NCI-H2029 (cell line): ENCODE results near the gene SLCO4C1.
"Not testable (repeated sequence)": the region's sequence is repeated elsewhere in the genome, so short reads cannot be mapped to it uniquely, and the experiment has no call there.

ENCODE experiments used
- DNase-seq: peaks from one replicate; lab custom pipeline; 2025; lab: John Stamatoyannopoulos, UW

SLCO4C1 gene

GRCh38 chr5:102296178-102296817 is at the start of gene SLCO4C1:
SLCO4C1 (minus strand) TSS chr5:102296284; CDS start chr5:102296262, 22 bp downstream.
- DNase-seq: peak; percentile 86

DNA sequence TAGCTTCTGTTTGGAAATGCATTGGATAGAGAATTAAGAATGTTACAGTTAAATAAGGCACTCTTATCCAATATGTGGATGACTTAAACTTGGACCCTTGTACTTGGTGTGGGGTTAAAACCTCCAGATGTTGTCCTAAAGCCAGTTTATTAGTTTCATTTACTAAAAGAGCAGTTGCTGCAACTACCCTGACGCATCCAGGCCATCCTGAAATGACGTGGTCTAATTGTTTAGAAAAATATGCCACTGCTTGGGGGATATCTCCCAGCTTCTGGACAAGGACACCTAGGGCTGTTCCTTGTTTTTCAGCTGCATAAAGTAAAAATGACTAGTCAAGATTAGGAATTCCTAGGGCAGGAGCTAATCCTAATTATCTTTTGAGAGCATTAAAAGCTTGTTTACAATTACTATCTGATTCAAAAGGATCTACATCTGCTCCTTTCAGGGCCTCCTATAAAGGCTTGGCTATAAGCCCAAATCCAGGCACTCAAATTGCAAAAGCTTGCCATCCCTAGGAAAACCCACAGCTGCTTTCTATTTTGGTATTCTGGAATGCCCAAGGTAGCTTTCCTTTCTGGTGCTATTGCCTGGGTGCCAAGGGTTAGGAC is 45.7 kb upstream of the SLCO4C1 start:
- peak; percentile 74 for DNase-seq

GRCh38 chr5:102324714-102325113 is 28.6 kb upstream of the SLCO4C1 start:
- no peak for DNase-seq

GRCh38 chr5:102318801-102319200 is 22.7 kb upstream of the SLCO4C1 start:
- DNase-seq: not testable (repeated sequence)

DNA sequence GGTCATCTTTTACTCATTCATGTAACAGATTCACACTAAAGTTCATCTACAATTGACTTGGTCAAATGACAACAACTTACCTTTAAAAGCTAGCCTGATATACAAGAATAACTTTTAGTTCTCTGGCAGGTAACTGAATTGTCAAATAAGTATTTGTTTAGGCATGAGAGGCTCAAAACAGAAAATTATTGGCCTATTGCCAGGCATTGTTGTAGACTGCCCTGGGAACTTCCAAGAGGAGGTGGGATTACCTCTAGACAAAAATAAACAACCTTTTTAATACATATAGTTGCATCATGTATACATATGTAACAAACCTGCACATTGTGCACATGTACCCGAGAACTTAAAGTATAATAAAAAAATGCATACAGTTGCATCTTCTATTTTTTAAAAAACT is 18.2 kb upstream of the SLCO4C1 start:
- DNase-seq: peak; percentile 25

- DNase-seq: no peak
Measured at GRCh38 chr5:102313912-102314311, 17.8 kb upstream of the SLCO4C1 start.

DNA sequence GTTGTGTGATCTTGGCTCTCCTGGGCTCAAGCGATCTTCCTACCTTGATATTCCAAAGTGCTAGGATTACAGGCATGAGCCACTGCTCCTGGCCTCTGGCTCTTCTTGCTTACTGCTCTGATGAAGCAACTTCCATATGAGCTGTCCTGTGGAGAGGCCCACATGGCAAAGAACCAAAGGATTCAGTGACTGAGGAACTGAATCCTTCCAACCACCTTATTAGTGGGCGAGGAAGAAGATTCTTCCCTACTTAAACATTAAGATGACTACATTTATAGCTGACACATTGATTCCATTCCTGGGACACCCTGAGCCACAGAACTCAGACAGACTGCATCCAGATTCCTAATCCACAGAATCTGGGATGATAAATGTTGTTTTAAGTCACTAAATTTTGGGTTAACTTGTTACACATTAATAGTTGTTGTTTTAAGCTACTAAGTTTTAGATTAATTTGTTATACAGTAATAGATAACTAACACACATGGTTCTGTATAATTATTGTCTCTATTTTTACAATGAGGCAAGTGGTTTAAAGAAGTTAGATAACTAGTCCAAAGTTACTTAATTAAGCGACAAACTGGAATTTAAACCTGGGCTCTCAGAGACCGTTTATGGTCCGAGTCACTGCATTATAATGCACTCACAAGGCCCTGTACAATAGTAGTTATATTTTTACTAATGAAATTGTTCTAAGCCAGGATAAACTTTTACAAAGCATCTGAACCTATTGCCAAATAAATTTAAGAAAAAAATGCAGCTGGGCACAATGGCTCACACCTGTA is 16.7 kb upstream of the SLCO4C1 start:
- DNase-seq: no peak

DNA sequence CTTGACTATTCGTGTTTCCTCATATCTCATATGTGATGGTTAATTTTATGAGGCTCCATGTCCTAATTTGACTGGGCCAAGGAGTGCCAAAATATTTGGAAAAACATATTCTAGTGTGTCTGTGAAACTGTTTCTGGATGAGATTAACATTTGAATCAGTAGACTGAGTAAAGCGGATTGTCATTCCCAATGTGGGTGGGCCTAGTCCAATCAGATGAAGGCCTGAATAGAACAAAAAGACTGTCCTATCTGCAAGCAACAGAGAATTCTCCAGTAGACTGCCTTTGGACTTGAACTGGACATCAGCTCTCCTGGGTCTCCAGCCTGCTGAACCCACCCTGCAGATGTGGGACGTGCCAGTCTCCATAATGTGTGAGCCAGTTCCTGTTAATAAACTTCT is 13.5 kb upstream of the SLCO4C1 start:
- DNase-seq: no peak

DNA sequence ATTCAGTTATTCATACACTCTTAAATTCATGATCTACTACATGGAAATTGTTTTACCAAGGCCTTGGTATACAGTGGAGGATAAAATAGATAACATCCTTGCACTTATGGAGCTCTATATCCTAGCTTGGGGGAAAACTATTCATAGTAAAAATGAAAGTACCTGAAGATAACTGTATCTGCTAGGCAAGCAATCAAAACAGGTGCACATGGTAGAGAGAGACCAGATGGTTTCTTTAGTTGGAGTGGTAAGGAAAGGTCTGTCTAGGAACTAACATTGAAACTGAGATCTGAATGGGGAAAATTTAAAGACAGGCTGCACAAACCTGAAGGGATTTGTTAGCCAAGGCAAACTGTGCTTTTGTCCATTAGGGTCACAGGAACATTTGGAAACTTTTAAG is 11.1 kb upstream of the SLCO4C1 start:
- no peak for DNase-seq

GRCh38 chr5:102306121-102306520 is 10.0 kb upstream of the SLCO4C1 start:
- DNase-seq: no peak

GRCh38 chr5:102295534-102296177 is 428 bp downstream of the SLCO4C1 start:
- no peak for DNase-seq

GRCh38 chr5:102294886-102295395 is 1.1 kb downstream of the SLCO4C1 start:
- DNase-seq: no peak

DNA sequence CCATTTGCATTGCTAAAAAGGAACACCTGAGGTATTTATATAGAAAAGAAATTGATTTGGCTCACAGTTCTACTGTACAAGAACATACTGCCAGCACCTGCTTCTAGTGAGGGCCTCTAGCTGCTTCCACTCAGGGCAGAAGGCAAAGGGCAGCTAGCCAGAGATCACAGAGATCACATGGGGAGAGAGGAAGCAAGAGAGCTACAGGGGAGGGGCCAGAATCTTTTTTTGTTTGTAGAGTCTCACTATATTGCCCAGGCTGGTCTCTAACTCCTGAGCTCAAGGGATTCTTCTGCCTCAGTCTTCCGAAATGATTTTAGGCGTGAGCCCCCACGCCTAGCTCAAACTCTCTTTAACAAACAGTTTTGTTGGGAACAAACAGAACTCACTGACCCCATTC is 6.1 kb downstream of the SLCO4C1 start:
- peak; percentile 62 for DNase-seq

GRCh38 chr5:102289251-102289899 is 6.7 kb downstream of the SLCO4C1 start:
- no peak for DNase-seq

DNA sequence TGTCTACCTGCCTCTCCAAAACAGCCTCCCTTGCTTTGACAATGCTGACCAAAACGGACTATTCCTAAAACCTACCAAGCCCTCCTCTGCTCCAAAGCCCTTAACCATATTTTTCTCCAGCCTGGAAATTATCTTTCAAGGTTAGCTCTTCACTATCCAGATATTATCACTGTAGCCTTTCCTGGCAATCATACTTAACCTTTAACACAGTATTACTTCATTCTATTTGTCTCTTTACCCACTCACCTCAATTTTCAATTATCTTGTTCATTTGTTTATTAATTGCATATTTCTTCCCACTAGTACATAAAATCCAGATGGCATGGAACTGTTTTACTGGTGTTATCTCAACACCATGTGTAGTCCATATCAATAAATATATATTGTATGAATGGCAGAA is 7.5 kb downstream of the SLCO4C1 start:
- DNase-seq: no peak

DNA sequence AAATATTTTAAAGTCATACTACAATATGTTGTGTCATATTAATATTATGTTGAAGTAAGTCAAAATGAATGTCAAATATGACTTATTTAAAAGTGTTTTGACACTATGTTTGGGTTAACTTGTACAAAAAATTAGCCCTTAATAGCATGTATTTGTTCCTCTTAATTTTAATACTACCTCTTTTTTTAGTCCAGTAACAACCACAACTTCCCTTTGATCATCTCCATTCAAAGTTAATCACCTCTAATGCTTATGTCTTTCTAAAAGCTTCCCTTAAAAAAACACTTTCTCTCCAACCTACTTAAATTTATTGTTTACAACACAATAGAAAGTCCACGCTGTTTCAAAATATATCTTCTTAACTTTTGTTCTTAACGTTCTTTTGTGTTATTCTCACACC is 9.6 kb downstream of the SLCO4C1 start:
- DNase-seq: no peak

DNA sequence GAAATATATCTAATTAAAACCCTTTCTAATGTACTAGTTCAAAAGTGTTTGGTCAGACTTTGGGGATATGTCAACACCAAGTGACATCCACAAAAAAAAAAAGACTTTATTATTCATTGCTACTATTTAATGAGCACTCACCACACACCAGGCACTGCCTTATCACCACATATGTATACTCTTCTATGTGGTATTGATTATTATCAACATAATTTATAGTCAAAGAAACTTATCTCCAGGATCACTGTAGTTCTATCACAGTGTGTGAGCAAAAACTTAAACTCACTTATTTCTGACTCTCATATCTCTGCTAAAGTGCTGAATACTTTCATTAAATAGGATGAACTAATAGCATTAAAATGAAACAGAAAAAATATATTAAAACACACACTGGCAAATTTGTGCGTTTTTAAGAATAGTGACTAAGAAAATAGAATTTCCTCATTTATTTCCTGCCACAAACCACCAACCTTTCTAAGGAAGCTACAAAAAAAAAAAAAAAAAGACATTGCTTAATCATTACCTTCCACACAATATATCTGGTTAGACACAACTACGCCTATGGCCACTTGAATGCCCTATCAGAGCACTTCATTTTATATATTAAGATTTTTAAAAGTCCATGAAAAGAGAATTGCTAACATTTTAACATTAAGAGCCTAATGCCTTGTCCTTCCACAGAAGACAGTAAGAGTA is 12.8 kb downstream of the SLCO4C1 start:
- DNase-seq: no peak

DNA sequence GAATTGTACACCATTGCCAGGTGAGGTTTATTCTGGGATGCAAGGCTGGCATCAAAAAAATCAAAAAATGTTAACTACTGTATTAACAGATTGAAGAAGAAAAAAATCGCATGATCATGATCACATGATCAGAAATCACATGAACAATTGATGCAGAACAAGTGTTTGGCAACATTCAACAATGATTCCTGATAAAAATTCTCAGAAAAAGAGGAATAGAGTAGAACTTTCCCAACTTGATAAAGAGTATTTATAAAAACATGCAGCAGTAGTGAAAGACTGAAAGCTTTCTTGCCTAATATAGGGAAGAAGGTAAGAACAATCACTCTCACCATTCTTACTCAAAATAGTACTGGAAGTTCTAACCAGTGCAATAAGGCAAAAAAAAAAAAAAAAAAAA is 16.4 kb downstream of the SLCO4C1 start:
- DNase-seq: no peak

GRCh38 chr5:102278231-102278630 is 17.9 kb downstream of the SLCO4C1 start:
- DNase-seq: no peak

DNA sequence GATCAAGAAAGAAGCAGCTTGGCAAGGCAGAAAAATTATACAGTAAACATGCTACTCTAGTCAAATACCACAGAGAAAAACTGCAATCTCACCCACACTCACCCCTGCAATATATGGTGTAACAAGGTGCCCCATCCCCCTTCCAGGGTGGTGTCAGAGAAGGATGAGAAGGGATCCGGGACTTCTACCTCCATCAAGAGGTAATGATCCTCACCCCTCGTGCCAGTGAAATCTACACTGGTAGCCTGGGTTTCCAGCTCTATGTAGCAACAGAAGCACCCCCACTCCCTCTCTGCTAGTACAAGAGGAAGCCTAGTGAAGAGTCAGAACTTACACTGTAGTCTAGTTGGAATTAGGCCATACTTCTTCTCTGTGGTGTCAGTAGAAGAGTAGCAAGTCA is 18.9 kb downstream of the SLCO4C1 start:
- no peak for DNase-seq

DNA sequence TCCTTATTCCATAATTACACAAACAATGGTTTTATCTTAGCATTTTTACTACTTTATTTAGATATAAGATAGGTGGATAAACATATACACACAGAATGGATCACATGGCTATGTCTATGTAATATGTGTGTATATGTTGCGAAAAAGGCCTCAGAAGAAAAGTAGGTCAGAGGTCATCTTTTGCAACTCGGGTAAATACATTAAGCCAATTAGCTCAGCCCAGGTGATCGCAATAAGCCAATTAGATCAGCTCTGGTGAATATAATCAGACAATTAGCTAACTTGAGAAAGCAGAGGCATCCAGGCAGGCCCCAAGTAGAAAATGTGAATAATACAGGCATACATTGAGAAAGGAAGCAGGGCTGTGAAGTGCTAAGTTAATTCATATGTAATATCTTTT is 24.3 kb downstream of the SLCO4C1 start:
- DNase-seq: no peak
